Measurements from ENCODE around the gene CGN. TPM values are rescaled to one million over a fixed set of nuclear protein-coding genes. Genes with fewer than 3 reads are reported as not detected.

The CGN gene
- total RNA-seq, 1 experiment from 2014 or later, result 30.9 TPM

- H3K18ac ChIP-seq (ENCODE audit: insufficient read length, low read depth, low read length), result no peak overlapping the region
- H2BK15ac ChIP-seq (ENCODE audit: low read depth, low read length), result no peak overlapping the region
- H4K5ac ChIP-seq (ENCODE audit: insufficient read length, low read depth, low read length), result no peak overlapping the region
- H3K23me2 ChIP-seq (ENCODE audit: insufficient read length, low read depth, low read length, poor library complexity, severe bottlenecking), result no peaks in the 10 kb centered on the region
- H3K4me2 ChIP-seq (ENCODE audit: insufficient read depth, insufficient read length, low read length), result no peak overlapping the region
- H3K9me3 Mint-ChIP-seq, result no peaks in the 10 kb centered on the region
- no peak overlapping the region for H3K14ac ChIP-seq (ENCODE audit: insufficient read depth, low read length)
- peaks cover 36 to 70% (median 69%) of the 10 kb centered on the region in 3 experiments; a peak in 6 of 7 replicates for H3K36me3 Mint-ChIP-seq (ENCODE audit: insufficient read depth in 1 of 3, low read depth in 3 of 3)
- no peaks in the 10 kb centered on the region for H3K79me2 ChIP-seq (ENCODE audit: insufficient read depth, low read length)
- H3K4me3 Mint-ChIP-seq, result no peak overlapping the region
- no peak overlapping the region for H2AK5ac ChIP-seq (ENCODE audit: insufficient read length, low read length)
- H2BK12ac ChIP-seq (ENCODE audit: insufficient read length, low read depth, low read length), result no peak overlapping the region
- H3K56ac ChIP-seq (ENCODE audit: insufficient read length, low read depth, low read length), result no peak overlapping the region
- H3K27me3 ChIP-seq (ENCODE audit: insufficient read depth, low read length), result no peaks in the 10 kb centered on the region
- no peak overlapping the region for H2BK120ac ChIP-seq (ENCODE audit: low read depth, low read length, poor library complexity, severe bottlenecking)
- no peaks in the 10 kb centered on the region for H3K9me3 ChIP-seq (ENCODE audit: control insufficient read depth, low read depth, low read length)
- no peak overlapping the region for H2AFZ ChIP-seq (ENCODE audit: low read length)
- no CpG with 5 or more reads among the region's 11 CpGs for WGBS (ENCODE audit: extremely low coverage, insufficient read length, low lambda C conversion rate)
- H2BK20ac ChIP-seq (ENCODE audit: low read depth, low read length, poor library complexity, severe bottlenecking), result no peak overlapping the region
- H4K91ac ChIP-seq (ENCODE audit: insufficient read length, low read depth, low read length), result no peak overlapping the region
- no peaks in the 10 kb centered on the region for H4K20me1 ChIP-seq (ENCODE audit: control insufficient read depth, insufficient read depth, insufficient read length)
- H3K4me1 Mint-ChIP-seq, result peaks cover 7 to 8% of the 10 kb centered on the region in 2 experiments
- no peak overlapping the region for H3K4ac ChIP-seq (ENCODE audit: low read depth, low read length)
- TF ChIP-seq, protein P1, sequence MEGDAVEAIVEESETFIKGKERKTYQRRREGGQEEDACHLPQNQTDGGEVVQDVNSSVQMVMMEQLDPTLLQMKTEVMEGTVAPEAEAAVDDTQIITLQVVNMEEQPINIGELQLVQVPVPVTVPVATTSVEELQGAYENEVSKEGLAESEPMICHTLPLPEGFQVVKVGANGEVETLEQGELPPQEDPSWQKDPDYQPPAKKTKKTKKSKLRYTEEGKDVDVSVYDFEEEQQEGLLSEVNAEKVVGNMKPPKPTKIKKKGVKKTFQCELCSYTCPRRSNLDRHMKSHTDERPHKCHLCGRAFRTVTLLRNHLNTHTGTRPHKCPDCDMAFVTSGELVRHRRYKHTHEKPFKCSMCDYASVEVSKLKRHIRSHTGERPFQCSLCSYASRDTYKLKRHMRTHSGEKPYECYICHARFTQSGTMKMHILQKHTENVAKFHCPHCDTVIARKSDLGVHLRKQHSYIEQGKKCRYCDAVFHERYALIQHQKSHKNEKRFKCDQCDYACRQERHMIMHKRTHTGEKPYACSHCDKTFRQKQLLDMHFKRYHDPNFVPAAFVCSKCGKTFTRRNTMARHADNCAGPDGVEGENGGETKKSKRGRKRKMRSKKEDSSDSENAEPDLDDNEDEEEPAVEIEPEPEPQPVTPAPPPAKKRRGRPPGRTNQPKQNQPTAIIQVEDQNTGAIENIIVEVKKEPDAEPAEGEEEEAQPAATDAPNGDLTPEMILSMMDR (conservative IDR thresholded peaks at IDR 0.05), result no peak
- H3K27ac Mint-ChIP-seq, result peak overlapping the region in 2 of 3 experiments; percentile 81 to 89; a peak in 4 of 7 replicates
- H3K4me1 ChIP-seq (ENCODE audit: insufficient read depth, low read length), result peaks cover 2% of the 10 kb centered on the region; the same call in 1 of the 2 replicates
- no peak overlapping the region for H3K9ac ChIP-seq (ENCODE audit: extremely low read depth, insufficient read length, low read length)
- H3K27me3 Mint-ChIP-seq (ENCODE audit: low read depth), result no peaks in the 10 kb centered on the region
- no peak overlapping the region for H3K27ac ChIP-seq (ENCODE audit: insufficient read length, low read depth, low read length)
- H4K8ac ChIP-seq (replicated peaks; ENCODE audit: insufficient read length, low read depth, low read length), result no peak overlapping the region
- H2BK5ac ChIP-seq (ENCODE audit: insufficient read length, low read length), result no peak overlapping the region
- H3T11ph ChIP-seq (ENCODE audit: low read length), result no peak overlapping the region
- no peak overlapping the region for H3K23ac ChIP-seq (ENCODE audit: insufficient read length, low read depth, low read length)
- H3K79me1 ChIP-seq (ENCODE audit: insufficient read depth, low read depth, low read length, poor library complexity, severe bottlenecking), result no peaks in the 10 kb centered on the region
- no peak for DNase-seq
Measured at GRCh38 chr1:151529211-151529702, 18.1 kb downstream of the CGN start.
